C4-2B (cell line): ENCODE data around the gene MAP3K13.

Experiments
- CTCF ChIP-seq: fragments of 450-650 bp; conservative IDR thresholded peaks from 2 replicates; pipeline ENCODE4 v1.5.1; 2017; ENCODE audit warnings: mild to moderate bottlenecking
- ZFX ChIP-seq: fragments of 450-650 bp; IDR thresholded peaks from 2 replicates; pipeline ENCODE4 v1.6.1; 2017

GRCh38 chr3:185327062-185327461 is 35.9 kb upstream of the MAP3K13 start:
- TF ChIP-seq CTCF (no peak), ZFX (no peak)
